Endothelial cell of coronary artery (primary cell): ENCODE data around the gene FCRLB. TPM values are rescaled to one million over a fixed set of nuclear protein-coding genes. Genes with fewer than 3 reads are reported as not detected.

Experiments used
- total RNA-seq: library from RNA; depleted of rRNA; stranded (reverse); fragments of >200 nt; gene quantifications from 2 replicates; pipeline ENCODE4 v1.2.3, GENCODE V29; 2014

FCRLB gene, protein sequence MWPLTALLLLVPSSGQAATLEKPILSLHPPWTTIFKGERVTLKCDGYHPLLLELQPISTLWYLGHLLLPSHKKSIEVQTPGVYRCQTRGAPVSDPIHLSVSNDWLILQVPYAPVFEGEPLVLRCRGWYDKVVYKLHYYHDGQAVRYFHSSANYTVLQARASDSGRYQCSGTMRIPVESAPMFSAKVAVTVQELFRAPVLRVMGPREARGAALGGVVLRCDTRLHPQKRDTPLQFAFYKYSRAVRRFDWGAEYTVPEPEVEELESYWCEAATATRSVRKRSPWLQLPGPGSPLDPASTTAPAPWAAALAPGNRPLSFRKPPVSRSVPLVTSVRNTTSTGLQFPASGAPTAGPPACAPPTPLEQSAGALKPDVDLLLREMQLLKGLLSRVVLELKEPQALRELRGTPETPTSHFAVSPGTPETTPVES
- total RNA-seq, result 1.3 TPM in 2 replicates

DNA sequence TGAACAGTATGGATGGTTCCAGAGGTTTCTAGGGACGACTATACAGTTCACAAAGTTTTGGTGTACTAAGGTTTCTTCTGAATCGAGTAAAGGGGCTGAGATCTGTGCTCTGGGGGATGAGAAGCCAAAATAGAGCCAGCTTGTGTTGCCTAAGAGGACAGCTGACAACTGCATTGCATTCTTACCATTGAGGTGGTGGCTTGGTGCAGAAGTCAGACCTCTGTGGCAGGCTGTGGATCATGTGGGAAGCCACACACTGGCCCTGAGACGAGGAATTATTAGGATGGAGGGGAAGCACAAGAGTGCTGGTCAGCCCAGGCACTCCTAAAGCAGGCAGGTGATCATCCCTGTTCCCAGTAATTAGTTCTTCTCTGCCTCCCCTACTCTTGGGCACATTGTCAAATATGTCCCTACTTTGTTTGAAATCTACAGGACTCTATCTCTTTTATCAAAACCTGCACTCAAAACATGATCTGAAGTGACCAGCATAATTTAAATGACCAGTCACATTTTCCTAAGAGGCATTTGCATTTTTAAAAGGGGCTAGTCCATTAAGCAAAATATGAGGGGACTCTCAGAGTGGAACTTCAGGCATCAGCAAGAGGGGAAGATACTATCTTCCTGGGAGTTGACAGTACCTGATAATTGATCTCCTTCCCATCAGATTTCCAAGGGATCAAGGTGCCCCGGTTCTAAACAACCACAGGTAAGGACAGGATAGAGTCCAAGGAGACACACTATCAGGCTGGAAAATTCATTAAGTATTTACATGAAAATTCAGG lies at the start of gene FCRLB:
Gene FCRLB (plus strand): TSS at position 589 of the 782 bp plus-strand sequence. CDS start 1,129 bp downstream, outside the sequence.

DNA sequence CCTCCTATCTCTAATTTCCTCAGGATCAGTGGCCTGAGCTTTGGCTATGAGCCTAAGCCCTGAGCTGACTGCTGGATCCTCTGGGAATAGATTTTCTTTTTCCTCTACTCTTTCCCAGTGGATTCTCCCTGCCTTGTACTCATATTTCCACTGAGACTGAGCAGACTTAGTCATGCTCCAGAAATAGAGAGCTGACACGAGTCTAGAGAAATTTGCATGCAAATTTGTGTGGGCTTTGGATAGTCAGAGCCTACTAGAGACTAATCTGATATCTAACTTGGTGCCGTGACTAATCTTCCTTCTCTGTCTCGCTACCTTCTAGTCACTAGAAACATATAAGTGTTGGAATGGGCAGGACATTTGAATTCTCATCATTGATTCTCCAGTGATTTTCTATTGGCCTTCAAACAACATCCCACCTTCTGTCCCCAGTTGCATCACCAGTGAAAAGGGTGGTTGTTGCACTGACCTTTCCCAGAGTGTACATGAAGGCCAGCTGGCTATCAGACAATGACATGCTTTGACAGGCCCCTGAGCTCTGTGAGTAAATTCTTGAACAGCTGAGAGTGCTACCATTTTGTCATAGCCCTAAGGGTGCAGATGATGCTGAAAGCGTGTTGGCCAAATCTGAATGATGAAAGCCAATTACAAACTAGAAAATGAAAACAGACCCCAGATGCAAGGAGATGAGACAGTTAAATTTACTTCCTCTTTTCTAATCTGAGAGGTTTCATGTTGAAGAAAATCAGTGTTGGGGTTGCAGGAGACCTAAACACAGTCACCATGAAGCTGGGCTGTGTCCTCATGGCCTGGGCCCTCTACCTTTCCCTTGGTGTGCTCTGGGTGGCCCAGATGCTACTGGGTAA lies 14.6 kb upstream of the FCRLB start, which contains the start of gene FCRLA:
Gene FCRLA (plus strand): TSS at position 748 of the 866 bp plus-strand sequence. CDS start 36 bp downstream, at position 784.

DNA sequence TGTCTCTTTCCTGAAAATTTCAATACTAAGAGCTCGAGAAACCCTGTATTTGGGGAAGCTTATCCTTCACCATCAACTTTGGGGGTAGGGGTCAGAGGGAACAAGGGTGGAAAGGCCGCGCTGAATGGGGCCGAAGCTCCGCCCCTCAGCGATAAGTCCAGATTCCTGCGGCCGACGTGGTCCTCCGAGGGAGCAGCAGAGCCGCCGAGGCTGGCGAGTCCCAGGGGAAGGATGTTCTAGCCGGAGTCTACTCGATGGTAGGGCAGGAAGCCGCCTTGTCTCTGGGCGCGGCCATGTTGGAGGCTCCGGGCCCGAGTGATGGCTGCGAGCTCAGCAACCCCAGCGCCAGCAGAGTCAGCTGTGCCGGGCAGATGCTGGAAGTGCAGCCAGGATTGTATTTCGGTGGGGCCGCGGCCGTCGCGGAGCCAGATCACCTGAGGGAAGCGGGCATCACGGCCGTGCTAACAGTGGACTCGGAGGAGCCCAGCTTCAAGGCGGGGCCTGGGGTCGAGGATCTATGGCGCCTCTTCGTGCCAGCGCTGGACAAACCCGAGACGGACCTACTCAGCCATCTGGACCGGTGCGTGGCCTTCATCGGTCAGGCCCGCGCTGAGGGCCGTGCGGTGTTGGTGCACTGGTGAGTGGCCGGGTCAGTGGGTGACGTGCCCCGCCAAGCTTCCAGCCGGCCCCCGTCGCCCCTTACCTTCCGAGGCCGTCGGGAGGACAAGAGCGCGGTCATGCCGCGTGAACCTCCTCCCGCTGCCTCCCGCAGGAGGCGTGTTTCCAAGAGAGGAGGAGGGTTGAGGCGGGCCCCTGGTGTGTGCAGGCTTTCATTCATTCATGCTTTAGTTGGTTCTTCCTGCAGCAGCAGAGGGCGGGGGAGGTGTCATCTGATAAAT lies 28.4 kb downstream of the FCRLB start, which contains the start of gene DUSP12:
Gene DUSP12 (plus strand): TSS at position 278 of the 899 bp plus-strand sequence. CDS start 16 bp downstream, at position 294.

DNA sequence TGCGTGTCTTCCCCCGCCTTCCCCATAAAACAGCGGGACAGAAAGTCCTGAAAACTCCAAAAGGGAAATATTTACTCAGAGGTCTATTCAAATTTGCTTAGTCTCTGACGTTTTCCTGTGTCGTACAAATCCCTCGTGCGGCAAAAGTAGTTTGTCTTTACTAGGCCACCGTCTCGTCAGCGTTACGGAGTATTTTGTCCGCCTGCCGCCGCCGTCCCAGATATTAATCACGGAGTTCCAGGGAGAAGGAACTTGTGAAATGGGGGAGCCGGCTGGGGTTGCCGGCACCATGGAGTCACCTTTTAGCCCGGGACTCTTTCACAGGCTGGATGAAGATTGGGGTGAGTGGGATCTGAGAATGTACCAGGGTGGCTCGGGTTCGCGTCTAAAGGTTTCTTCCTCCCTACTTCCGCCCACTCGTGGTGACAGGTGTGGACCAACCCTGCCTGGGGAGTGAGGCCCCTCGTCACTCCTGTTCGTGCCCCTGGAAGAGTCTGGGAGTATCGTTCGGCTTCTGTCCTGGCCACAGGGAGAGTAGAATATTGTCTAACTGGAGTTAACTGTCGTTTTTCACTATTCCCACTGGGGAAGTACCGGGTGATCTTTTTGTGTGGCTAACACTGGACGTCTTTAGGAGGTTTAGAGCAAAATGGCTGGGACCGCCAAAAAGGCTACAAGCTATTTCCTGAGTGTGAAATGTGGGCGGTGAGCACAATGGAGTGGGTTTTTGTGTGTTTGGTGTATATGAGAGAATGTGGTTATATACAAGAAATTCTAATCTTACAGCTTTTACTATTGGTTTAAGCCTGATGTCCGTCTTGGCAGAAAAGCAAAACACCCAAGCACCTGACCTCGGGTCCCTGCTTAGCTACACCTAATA lies 45.0 kb downstream of the FCRLB start, which contains the start of gene ATF6:
Gene ATF6 (plus strand): TSS at position 219 of the 880 bp plus-strand sequence. CDS start 41 bp downstream, at position 260.

Other genes with a start within 250 kb of the FCRLB start
- not detected in 2 replicates for gene FCGR2A, start 216.1 kb upstream of the FCRLB start, total RNA-seq
- 0.18 and 0.75 TPM in 2 replicates for gene HSPA6, start 197.0 kb upstream of the FCRLB start, total RNA-seq
- not detected in 2 replicates for gene FCGR3A, start 171.7 kb upstream of the FCRLB start, total RNA-seq
- 0.19 TPM in 1 of 2 replicates, not detected in the other for gene FCGR3B, start 90.4 kb upstream of the FCRLB start, total RNA-seq
- not detected in 2 replicates for gene FCGR2B, start 58.4 kb upstream of the FCRLB start, total RNA-seq
- 0.19 TPM in 1 of 2 replicates, not detected in the other for gene FCRLA, start 14.3 kb upstream of the FCRLB start, total RNA-seq
- 35.1 and 35.7 TPM in 2 replicates for gene DUSP12, start 28.2 kb downstream of the FCRLB start, total RNA-seq
- 35.7 and 37.4 TPM in 2 replicates for gene ATF6, start 44.8 kb downstream of the FCRLB start, total RNA-seq